GM12873 (cell line): Measurements from ENCODE around the gene DST.

ENCODE experiments used
- TF ChIP-seq, protein P1 (sequence below): IDR thresholded peaks from 2 replicates; pipeline ENCODE4 v1.5.1; 2012; ENCODE audit warnings: low read depth, mild to moderate bottlenecking, moderate library complexity, low read length, control low read depth; ENCODE audit not compliant: insufficient read depth; ENCODE audit errors: missing control alignments

DST gene

DNA sequence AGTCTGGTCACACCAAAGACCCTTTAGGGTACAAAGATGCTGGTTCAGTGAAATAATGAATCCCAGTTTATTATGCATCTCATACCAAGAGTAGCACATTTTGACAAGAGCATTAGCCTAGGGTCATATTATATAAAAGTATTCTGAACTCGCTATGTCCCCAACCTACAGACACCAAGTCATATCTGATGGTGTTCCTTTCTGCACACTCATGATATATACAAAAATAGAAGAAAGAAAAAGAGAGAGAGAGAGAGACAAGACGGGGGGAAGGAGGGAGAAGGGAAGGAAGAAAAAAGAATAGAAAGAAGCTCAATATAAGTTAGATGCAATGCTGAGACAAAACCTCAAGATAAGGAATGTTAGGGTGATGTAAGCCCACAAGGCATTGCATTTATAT lies 131.1 kb downstream of the DST start:
- TF ChIP-seq, protein P1, sequence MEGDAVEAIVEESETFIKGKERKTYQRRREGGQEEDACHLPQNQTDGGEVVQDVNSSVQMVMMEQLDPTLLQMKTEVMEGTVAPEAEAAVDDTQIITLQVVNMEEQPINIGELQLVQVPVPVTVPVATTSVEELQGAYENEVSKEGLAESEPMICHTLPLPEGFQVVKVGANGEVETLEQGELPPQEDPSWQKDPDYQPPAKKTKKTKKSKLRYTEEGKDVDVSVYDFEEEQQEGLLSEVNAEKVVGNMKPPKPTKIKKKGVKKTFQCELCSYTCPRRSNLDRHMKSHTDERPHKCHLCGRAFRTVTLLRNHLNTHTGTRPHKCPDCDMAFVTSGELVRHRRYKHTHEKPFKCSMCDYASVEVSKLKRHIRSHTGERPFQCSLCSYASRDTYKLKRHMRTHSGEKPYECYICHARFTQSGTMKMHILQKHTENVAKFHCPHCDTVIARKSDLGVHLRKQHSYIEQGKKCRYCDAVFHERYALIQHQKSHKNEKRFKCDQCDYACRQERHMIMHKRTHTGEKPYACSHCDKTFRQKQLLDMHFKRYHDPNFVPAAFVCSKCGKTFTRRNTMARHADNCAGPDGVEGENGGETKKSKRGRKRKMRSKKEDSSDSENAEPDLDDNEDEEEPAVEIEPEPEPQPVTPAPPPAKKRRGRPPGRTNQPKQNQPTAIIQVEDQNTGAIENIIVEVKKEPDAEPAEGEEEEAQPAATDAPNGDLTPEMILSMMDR: no peak

DNA sequence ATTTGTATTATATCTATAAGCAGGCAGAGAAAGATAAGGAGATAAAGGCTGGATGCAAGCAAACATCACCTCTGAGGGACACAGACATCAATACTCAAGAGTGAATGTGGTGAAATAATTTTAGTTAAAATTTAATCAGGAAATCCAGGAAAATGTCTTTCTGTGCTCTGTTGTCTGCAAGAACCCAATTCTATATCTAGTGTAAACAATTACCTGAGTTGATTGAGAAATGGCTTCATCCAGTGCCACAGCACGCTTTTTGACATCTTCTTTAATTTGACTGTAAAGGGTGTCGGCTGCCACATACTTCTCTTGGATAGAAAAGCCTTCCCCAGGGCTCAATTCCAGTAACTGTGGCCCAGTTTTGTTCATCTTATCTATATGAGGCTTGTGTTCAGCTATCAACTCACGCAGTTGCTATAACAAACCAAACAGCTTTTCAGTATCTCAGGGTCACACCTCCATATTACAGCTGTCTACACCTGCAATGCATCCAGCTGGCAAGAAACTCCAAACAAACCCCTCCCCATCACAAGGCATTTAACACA lies 131.6 kb downstream of the DST start:
- TF ChIP-seq, protein P1: no peak

DNA sequence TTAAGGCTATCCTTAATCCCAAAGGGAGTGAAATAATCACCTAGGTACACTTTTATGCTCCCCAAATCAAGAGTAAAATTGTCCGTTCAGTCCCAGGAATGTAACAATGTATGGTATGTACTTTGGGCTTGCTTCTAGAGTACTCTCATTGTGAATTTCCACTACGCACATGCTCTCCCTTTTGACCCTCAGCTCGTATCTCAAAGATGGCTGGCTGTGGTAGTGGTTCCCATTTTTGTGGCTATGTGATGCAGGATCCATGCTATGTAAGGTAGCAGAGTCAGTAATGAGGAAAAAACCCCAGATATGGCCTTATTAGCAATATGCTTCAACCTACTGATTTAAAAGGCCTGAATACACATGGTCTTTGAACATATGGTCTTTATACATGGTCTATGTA lies 133.7 kb downstream of the DST start:
- TF ChIP-seq, protein P1: no peak

DNA sequence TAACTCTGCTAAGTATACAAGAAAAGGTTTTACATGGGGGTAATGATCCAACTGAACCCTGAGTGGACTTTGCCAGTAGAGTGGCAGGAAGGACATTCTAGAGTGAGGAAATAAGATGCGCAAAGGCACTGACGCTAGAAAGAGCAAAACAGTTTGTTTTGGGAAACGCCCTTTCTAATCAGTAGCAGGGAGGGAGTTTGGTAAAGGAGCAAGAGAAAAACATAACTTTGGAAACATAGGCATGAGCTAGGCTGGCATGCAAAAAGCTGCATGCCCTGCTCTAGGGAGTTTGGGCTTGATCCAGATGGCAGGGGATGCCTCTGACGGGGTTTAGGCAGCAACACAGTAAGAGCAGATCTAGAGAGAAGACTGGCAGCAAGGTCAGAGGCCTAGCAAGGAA lies 135.2 kb downstream of the DST start:
- TF ChIP-seq, protein P1: no peak

DNA sequence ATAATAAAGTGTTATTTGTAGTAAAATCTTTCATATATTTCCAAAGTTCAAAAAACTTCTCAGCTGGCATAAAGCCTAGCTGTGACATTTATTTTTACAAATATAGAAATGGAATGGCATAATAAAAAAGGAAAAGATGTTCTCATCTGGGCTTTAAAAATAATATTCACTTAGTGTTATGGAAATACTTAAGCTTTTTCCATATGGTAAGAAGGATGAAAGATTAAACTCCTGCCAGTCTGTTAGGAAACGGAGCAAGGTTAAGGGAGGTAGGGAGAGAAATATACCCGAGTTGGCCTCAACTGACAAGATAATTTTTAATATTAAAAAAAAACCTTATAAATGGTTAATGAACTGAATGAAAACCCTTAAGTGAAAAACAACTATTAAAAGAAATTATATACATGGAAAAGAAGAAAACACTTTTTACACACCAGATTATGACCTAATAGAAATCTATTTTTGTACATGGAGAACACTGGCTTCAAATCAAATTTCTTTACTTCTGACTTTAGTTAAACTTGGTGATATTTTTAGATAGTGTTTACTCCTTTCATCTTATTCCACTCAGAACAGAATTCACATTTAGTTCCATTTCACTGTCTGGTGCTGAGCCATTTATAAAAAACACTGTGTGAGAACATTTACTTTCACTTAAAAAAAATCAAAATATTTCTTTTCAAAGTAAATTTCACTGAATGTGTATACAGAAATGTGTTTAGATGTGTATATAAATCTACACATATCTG lies 137.0 kb downstream of the DST start:
- TF ChIP-seq, protein P1: no peak

DNA sequence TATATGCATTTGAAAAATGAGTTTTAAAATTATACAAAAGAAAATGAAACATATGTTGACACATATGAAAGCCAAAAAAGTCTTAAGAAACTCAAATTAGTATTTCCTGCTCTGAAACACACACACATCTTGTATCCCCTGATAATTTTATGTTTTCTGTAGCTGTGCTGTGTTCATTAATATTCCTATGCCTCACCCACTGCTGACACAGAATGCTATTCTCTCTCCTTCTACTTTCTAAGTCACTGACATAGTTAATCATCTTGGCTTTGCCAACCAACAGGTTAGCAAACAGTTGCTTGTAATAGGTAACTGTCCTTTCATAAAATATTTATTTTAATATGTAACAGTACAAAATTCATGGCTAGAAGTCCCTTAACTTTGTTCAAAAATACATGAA lies 140.7 kb downstream of the DST start:
- TF ChIP-seq, protein P1: no peak

DNA sequence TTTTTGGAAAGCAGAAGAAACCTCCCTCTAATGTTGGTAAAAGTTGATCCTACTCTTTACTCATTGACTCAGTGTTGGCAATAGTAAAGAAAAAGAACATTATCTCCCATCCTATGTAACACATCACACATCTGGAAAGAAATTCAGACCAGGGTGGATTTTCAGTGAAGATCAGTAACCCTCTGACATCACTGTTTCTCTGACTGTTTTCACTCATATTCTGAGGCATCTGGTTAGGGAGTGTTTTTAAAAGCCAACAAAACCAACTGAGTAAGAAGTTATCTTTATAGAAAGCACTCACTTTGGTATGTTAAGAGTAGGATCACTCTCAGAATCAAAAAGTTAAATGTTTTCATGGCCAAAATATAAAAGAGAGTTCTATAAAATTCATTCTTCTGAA lies 143.6 kb downstream of the DST start:
- TF ChIP-seq, protein P1: no peak
